Skeletal muscle cell (primary cell): Measurements from ENCODE around the gene MBD2.
"Not testable (repeated sequence)": the region's sequence is repeated elsewhere in the genome, so short reads cannot be mapped to it uniquely, and the experiment has no call there.

ENCODE experiments used
- DNase-seq: peaks from one replicate; pipeline ENCODE4 v3.0.0-alpha.2; 2010; ENCODE audit warnings: low read depth
- H3K4me3 ChIP-seq: 2 replicates; pipeline ENCODE4 v1.5.1; 2011; ENCODE audit warnings: low read depth, mild to moderate bottlenecking, control low read depth, low read length, moderate library complexity

The MBD2 gene

DNA sequence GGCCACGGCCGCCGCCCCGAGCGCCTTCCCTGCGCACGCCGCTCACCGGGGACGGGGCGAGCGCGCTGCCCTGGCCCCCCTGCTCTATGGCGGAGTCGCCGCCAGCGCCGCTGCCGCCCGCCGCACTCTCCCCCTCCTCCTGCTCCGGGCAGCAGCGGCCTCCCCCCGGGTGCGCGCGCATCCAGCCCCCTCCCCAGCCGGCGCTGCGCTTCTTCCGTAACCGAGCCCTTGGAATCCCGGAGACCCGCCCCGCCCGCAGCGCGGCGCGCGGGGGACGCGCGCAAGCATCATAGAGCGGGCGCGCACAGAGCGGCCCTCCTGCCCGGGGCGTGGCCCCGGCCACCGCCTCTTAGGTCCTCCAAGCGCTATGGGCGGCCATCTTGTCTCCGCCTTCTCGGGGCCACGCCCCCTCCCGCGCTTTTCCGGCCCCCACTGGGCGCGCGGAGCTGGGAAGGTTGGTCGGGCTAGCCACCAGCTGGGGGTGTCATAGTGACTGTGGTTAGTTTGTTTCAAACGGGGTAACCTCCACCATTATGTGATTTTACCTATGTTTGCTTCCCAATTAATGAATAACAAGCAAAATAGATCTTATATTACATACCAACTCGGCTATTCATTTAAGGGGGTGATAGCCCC lies at the start of gene MBD2:
TSS of gene MBD2 (minus strand) at position 291 of the 636 bp plus-strand sequence. CDS start at position 181, 110 bp downstream.
- peak within 1 kb of the TSS; percentile 71 for H3K4me3 ChIP-seq
- peak; percentile 80 for DNase-seq

GRCh38 chr18:54269893-54270844 lies 45.7 kb upstream of the MBD2 start:
- no peak for DNase-seq
- H3K4me3 ChIP-seq, result peak overlapping the region; percentile 68

- H3K4me3 ChIP-seq, result peak overlapping the region; percentile 68
- no peak for DNase-seq
These were observed 44.3 kb upstream of the MBD2 start for GRCh38 chr18:54268751-54269150.

DNA sequence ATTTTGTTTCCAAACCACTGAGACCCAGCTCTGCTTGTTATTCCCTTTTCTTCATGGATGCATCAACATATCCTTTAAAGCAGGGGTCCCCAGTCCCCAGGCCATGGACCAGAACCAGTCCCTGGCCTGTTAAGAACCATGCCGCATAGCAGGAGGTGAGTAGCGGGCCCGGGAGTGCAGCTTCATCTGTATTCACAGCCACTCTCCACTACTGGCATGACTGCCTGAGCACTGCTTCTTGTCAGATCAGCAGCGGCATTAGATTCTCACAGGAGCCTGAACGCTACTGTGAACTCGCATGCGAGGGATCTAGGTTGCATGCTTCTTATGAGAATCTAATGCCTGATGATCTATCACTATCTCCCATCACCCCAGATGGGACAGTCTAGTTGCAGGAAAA lies 43.2 kb upstream of the MBD2 start:
- DNase-seq, result no peak
- no peak overlapping the region for H3K4me3 ChIP-seq

GRCh38 chr18:54263904-54264336 lies 39.5 kb upstream of the MBD2 start:
- no peak overlapping the region for H3K4me3 ChIP-seq
- DNase-seq, result no peak

DNA sequence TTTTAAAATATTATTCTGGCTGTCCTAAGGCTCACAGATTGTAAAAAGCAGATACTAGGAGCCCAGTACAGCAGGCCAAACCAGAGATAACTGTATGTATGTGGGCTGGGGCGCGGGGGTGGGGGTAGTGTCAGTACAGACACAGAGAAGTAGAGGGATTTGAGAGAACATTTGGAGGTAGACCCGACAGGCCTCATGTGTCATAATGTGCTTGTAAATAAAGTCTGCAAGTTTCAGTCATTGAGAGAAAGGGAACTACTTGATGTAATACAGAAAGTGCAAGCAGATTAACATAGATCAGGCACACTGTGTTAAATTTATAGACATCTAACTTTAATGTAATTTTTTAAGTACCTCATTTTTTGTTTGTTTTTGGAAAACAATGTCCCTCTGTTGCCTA lies 37.4 kb upstream of the MBD2 start:
- no peak overlapping the region for H3K4me3 ChIP-seq
- DNase-seq, result no peak

GRCh38 chr18:54260396-54261072 lies 36.1 kb upstream of the MBD2 start:
- H3K4me3 ChIP-seq, result no peak overlapping the region
- no peak for DNase-seq

GRCh38 chr18:54257818-54258217 lies 33.3 kb upstream of the MBD2 start:
- not testable (repeated sequence) for DNase-seq, H3K4me3 ChIP-seq

DNA sequence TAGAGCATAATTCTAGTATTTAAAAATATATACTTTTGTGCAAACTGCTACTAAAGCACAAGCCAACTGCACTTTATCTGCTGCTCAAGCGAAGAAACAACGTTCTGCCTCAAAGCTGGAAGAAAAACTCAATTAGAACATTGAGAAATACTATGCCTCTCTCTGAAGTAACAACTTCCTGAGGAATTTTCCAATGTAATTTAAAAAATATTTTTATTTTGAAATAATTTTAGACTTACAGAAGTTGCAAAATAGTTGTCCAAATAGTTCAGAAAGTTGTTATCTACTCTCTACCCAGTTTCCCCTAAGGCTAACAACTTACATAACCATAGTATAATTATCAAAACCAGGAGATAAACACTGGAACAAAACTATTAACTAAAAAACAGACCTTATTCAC lies 32.5 kb upstream of the MBD2 start:
- no peak for DNase-seq
- no peak overlapping the region for H3K4me3 ChIP-seq

DNA sequence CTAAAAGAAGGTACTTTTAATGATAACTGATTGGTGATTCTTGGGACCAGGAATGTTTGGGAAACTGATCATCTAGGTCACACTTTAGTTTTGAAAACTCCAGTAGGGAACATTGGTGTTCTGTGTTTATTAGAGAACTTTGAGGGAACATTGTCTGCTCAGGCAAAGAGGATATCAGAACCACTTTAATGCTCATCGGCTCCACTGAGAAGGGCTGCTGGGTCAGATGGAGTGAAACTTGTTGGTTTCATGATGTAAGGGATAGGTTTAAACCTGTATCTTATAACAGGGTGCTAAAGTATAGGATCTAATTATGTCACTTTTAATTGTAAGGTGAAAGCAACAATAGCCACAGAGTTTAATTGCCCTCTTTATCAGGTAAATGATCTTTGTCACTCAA lies 30.7 kb upstream of the MBD2 start:
- no peak for DNase-seq
- no peak overlapping the region for H3K4me3 ChIP-seq

- no peak overlapping the region for H3K4me3 ChIP-seq
- DNase-seq, result peak; percentile 72
These were observed 29.8 kb upstream of the MBD2 start for GRCh38 chr18:54254265-54254758.

GRCh38 chr18:54251606-54252390 lies 27.3 kb upstream of the MBD2 start:
- no peak overlapping the region for H3K4me3 ChIP-seq
- no peak for DNase-seq

- no peak overlapping the region for H3K4me3 ChIP-seq
- DNase-seq, result no peak
These were observed 26.4 kb upstream of the MBD2 start for GRCh38 chr18:54250846-54251261.

GRCh38 chr18:54247511-54248175 lies 23.2 kb upstream of the MBD2 start:
- H3K4me3 ChIP-seq, result no peak overlapping the region
- no peak for DNase-seq

- no peak overlapping the region for H3K4me3 ChIP-seq
- no peak for DNase-seq
These were observed 17.9 kb upstream of the MBD2 start for GRCh38 chr18:54242327-54242726.

GRCh38 chr18:54241483-54241882 lies 17.0 kb upstream of the MBD2 start:
- DNase-seq, result no peak
- no peak overlapping the region for H3K4me3 ChIP-seq

GRCh38 chr18:54240629-54241107 lies 16.2 kb upstream of the MBD2 start:
- no peak overlapping the region for H3K4me3 ChIP-seq
- no peak for DNase-seq

GRCh38 chr18:54239601-54240000 lies 15.1 kb upstream of the MBD2 start:
- no peak for DNase-seq
- no peak overlapping the region for H3K4me3 ChIP-seq

GRCh38 chr18:54239091-54239490 lies 14.6 kb upstream of the MBD2 start:
- H3K4me3 ChIP-seq, result no peak overlapping the region
- no peak for DNase-seq
